Smooth muscle cell (in vitro differentiated cells): ENCODE results near the gene CACNA1D. TPM values are rescaled to one million over a fixed set of nuclear protein-coding genes. Genes with fewer than 3 reads are reported as not detected.

Experiments used
- DNase-seq: peaks from one replicate; lab custom pipeline; 2025; ENCODE audit not compliant: unreplicated experiment; lab: John Stamatoyannopoulos, UW
- H2AFZ ChIP-seq: fragments of 200-600 bp; sonication (generic); 2 replicates; pipeline ENCODE4 v1.6.0; 2016; ENCODE audit warnings: antibody characterized with exemption, low read depth, mild to moderate bottlenecking
- H3F3A ChIP-seq: fragments of 200-600 bp; sonication (generic); 2 replicates; pipeline ENCODE4 v1.6.0; 2017; ENCODE audit warnings: antibody characterized with exemption, low read depth
- H3K27ac ChIP-seq: fragments of 200-600 bp; sonication (generic); 2 replicates; pipeline ENCODE4 v1.5.1; 2016; ENCODE audit warnings: low read depth, mild to moderate bottlenecking
- H3K27me3 ChIP-seq: fragments of 200-600 bp; sonication (generic); 2 replicates; pipeline ENCODE4 v1.6.1; 2016; ENCODE audit warnings: low read depth, mild to moderate bottlenecking
- H3K36me3 ChIP-seq: fragments of 200-600 bp; sonication (generic); 2 replicates; pipeline ENCODE4 v1.5.1; 2016; ENCODE audit warnings: low read depth
- H3K4me1 ChIP-seq: fragments of 200-600 bp; sonication (generic); 2 replicates; pipeline ENCODE4 v1.5.1; 2016; ENCODE audit warnings: low read depth
- H3K4me2 ChIP-seq: fragments of 200-600 bp; sonication (generic); 2 replicates; pipeline ENCODE4 v1.6.0; 2016; ENCODE audit warnings: mild to moderate bottlenecking
- H3K4me3 ChIP-seq: fragments of 200-600 bp; sonication (generic); 2 replicates; pipeline ENCODE4 v1.5.1; 2016; ENCODE audit warnings: mild to moderate bottlenecking
- H3K79me2 ChIP-seq: fragments of 200-600 bp; sonication (generic); 2 replicates; pipeline ENCODE4 v1.6.0; 2016; ENCODE audit warnings: low read depth, mild to moderate bottlenecking
- H3K9ac ChIP-seq: fragments of 200-600 bp; sonication (generic); 2 replicates; pipeline ENCODE4 v1.6.0; 2016; ENCODE audit warnings: low read depth
- H3K9me3 ChIP-seq: fragments of 200-600 bp; sonication (generic); replicated peaks from 2 replicates; pipeline ENCODE4 v1.5.1; 2016; ENCODE audit warnings: low read depth
- H4K20me1 ChIP-seq: fragments of 200-600 bp; sonication (generic); 2 replicates; pipeline ENCODE4 v1.6.0; 2016; ENCODE audit warnings: low read depth
- CTCF ChIP-seq: fragments of 200-600 bp; sonication (generic); IDR thresholded peaks from 2 replicates; pipeline ENCODE4 v1.5.1; 2017; ENCODE audit warnings: borderline replicate concordance, mild to moderate bottlenecking, antibody characterized with exemption; ENCODE audit not compliant: insufficient read depth, poor library complexity, severe bottlenecking
- WGBS: methylation state at CpG from one replicate; pipeline ENCODE4 v1.1.7; 2016; ENCODE audit warnings: low lambda C conversion rate; 5-methylcytosine and 5-hydroxymethylcytosine counted together
- polyA plus RNA-seq: library from polyadenylated mRNA; unstranded; fragments of >200 nt; fragmentation: Nextera tagmentation; extraction: Ambion mirVana; gene quantifications from 2 replicates; pipeline ENCODE4 v1.2.1, GENCODE V29; 2016
- total RNA-seq: library from RNA; depleted of rRNA; stranded (reverse); fragments of >200 nt; gene quantifications from 2 replicates; pipeline ENCODE4 v1.2.3, GENCODE V29; 2014

Gene CACNA1D
- total and polyA plus RNA-seq, 2 experiments from 2014 or later = 0.63 to 1.4 TPM

GRCh38 chr3:53665608-53666425, 171.4 kb downstream of the CACNA1D start:
- 92% methylated on average over 12 of the region's 12 CpGs for WGBS
- Histone ChIP-seq H2AFZ (no peak overlapping the region), H3K9ac (no peak overlapping the region), H3K27ac (no peak overlapping the region), H3K4me3 (no peak overlapping the region), H3F3A (no peaks in the 10 kb centered on the region), H3K9me3 (no peaks in the 10 kb centered on the region), H3K36me3 (no peaks in the 10 kb centered on the region), H3K4me1 (no peaks in the 10 kb centered on the region), H4K20me1 (no peaks in the 10 kb centered on the region), H3K27me3 (peaks cover 31% of the 10 kb centered on the region), H3K4me2 (no peak overlapping the region), H3K79me2 (no peaks in the 10 kb centered on the region)
- TF ChIP-seq CTCF = no peak
- DNase-seq = no peak

- peak; percentile 33 for TF ChIP-seq CTCF
- Histone ChIP-seq H2AFZ (no peak overlapping the region), H3K36me3 (no peaks in the 10 kb centered on the region), H3K79me2 (no peaks in the 10 kb centered on the region), H4K20me1 (no peaks in the 10 kb centered on the region), H3K27me3 (peaks cover 47% of the 10 kb centered on the region), H3K27ac (no peak overlapping the region), H3K9ac (no peak overlapping the region), H3K4me3 (no peak overlapping the region), H3K4me2 (no peak overlapping the region), H3F3A (no peaks in the 10 kb centered on the region), H3K9me3 (no peaks in the 10 kb centered on the region), H3K4me1 (no peaks in the 10 kb centered on the region)
- 26% methylated on average over 2 of the region's 2 CpGs for WGBS
- DNase-seq = no peak
These were observed 174.5 kb downstream of the CACNA1D start for GRCh38 chr3:53668872-53669271.

GRCh38 chr3:53670721-53671120, 176.3 kb downstream of the CACNA1D start:
- no peak for DNase-seq
- Histone ChIP-seq H3K4me1 (no peaks in the 10 kb centered on the region), H3K4me3 (no peak overlapping the region), H3F3A (no peaks in the 10 kb centered on the region), H3K27me3 (peaks cover 47% of the 10 kb centered on the region), H2AFZ (no peak overlapping the region), H4K20me1 (no peaks in the 10 kb centered on the region), H3K79me2 (no peaks in the 10 kb centered on the region), H3K9me3 (no peaks in the 10 kb centered on the region), H3K36me3 (no peaks in the 10 kb centered on the region), H3K4me2 (no peak overlapping the region), H3K9ac (no peak overlapping the region), H3K27ac (no peak overlapping the region)
- no peak for TF ChIP-seq CTCF
- WGBS = 91% methylated on average over 3 of the region's 3 CpGs
